HG02678 (cell line): ENCODE measurements around the gene CTAGE4.
"Not testable (repeated sequence)": the region's sequence is repeated elsewhere in the genome, so short reads cannot be mapped to it uniquely, and the experiment has no call there.

Experiments
- ATAC-seq: cut with Tn5 transposase; IDR thresholded peaks from one replicate; pipeline ENCODE4 v1.9.1; 2021; ENCODE audit warnings: mild to moderate bottlenecking, moderate library complexity; ENCODE audit not compliant: unreplicated experiment

Gene CTAGE4

DNA sequence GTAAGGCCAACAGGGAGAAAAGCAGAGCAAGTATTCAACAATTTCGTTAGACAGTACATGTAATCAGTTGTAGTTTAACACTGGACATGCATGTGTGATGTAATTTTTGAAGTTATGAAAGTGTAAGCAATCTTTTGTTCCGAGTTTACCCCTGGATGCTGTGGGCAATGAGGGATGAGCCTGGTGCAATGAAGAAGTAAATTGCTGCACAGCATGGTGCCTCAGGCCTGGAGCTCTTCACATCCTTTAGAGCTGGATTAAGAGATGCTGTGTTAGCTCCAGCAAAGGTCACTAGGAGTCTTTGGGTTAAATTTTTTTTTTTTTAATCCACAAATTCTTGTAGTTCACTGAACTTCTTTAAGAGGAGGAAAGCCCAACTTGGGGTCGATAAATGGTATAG, 19.8 kb downstream of the CTAGE4 start:
- ATAC-seq = not testable (repeated sequence)

DNA sequence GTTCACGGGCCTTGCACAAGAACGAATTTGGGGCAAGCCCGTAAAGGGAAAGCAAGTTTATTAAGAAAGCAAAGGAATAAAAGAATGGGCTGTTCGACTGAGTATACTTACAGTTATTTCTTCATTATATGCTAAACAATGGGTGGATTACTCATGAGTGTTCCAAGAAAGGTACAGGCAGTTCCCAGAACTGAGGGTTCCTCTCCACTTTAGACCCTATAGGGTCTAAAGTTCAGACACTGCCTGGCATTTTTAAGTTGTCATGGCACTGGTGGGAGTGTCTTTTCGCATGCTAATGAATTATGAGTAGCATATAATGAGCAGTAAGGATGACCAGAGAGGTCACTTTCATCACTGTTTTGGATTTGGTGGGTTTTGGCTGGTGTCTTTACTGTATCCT, 22.0 kb downstream of the CTAGE4 start:
- ATAC-seq = not testable (repeated sequence)

DNA sequence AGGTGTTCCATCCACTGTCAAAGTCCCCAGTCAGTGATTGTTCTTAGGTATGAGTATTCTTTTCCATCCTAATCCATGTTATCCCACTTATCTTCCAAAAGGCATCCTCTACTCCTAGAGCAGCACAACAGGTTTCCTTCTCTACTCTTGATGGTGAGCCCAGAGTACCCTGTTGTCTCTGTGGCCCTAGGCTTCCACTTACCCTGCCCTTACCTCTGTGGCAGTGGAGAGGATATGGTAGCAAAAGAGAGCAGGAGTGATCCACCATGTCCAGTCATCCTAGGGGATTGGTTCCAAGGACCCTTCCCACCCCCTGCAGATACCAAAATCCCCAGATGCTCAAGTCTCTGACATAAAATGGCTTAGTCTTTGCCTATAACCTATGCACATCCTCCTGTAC, 33.9 kb downstream of the CTAGE4 start:
- ATAC-seq = not testable (repeated sequence)

DNA sequence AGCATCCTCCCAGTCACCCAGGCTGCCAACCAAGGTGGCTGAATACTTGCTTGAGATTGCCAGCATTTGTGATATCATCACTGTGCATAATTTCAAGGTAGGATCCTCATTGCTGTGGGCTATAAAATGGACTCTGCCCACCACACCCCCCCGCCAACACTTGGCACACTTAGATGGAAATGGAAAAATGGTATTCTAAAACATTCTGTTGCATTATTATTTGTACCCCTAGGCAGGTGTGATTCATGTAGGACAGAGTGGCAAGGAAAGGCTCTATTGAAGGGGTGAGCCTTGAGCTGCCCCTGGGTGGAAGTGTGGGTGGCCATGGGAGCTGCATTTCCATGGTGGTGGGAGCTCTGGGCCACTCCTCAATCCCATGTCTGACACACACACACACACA, 35.3 kb downstream of the CTAGE4 start:
- not testable (repeated sequence) for ATAC-seq

DNA sequence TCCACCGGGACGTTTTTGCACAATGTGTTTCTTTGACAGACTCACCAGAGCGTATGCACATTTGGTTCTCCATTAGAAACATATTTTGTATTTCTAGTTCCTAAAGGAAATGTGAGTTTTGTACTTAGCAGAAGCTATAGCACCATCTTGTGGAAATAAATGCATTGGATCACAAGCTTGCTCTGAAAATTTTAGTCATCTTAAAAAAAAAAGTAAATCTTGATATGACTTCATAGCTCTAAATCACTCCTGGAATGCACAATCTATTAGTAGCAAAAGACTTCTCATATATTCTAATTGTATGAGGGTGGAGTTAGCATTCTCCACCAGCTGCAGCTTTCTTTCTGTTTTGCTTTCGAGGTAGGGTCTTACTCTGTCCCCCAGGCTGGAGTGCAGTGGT, 35.9 kb downstream of the CTAGE4 start:
- peak; percentile 60 for ATAC-seq

DNA sequence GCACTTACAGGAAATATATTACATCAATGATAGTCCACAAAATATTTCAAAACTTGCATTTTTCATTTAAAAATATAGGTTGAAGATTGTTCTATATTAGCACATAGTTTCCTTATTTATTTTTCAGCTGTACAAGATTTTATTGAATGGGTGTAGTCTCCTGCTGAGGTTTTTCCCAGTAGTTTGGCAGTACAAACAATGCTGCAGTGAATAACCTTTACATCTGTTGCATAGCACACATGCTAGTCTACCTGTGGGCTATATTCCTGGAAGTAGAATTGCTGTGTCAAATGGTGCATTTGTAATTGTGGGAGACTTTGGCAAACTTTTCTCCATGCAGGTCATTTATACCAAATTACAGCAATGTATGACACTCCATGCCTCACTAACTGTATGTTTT, 37.3 kb downstream of the CTAGE4 start:
- not testable (repeated sequence) for ATAC-seq

DNA sequence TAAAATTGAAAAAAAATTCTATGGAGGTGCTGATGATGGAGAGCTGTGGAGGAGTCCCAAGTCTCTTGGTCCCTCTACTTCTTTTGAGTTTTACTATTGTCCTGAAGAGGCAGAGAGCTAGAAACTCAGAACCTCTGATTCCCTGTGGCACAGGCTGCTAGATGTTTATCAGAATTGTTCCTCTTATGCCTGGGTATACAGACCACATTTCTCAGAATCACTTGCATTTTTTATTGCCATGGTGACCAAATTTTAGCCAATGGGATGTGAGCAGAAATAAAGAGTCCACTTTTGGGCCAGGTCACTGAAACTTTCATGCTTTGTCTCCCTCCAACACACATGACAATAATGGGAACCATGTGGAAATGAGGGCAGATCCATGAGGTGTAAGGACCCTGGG, 40.4 kb downstream of the CTAGE4 start:
- not testable (repeated sequence) for ATAC-seq

DNA sequence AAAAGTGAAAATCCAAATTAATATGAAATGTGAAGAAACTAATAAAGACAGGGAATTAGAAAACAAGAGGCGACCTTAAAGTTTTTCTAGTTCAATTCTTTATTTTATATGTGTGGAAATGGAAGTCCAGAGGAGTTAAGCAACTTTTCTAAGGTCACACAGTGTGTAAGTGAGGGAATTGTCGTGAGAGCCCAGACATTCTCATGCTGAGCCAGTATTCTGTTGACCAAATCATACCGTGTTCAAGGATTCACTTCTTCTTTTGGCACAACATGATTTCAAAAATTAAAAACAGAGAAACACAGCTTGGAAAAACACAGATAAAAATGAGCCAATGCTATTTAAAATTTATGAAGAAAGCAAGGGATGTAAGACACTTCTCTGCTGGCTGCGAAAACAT, 43.6 kb downstream of the CTAGE4 start:
- not testable (repeated sequence) for ATAC-seq

DNA sequence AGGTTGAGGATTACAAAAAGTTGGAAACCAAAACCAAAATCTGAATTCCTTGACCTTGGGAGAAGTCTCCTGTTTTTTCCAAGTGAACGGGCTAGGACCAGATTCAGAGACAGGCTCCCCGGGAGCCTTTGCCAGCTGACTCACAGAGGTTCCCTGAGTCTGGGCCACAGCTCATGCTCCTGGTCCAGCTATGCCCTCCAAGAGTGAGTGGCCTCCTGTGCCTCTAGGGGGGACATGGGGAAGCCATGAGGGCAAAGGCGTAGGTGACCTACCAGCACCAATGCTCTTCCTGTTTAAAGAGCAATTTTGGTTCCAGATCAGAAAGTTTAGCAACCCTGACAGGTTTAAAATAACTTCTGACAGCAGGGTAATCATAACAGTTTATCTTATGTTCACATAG, 45.5 kb downstream of the CTAGE4 start:
- not testable (repeated sequence) for ATAC-seq

DNA sequence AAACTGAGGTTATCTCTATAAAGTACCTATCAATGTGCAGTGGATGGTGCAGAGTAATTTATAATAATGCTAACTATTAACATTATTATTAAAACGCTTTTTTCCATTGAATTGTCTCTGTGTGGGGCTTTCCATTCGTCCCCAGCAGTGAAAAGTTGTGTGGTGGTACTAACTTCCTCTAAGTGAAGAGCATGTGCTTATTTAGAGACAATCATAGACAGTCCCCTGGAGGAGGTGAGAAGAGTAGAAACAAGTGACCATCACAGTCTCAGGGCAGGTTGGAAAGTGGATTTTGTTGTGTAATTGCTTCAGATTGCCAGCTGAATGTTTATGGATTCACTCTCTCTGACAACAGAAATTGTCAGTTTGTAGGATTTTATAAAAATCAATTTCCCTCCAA, 47.8 kb downstream of the CTAGE4 start:
- not testable (repeated sequence) for ATAC-seq

DNA sequence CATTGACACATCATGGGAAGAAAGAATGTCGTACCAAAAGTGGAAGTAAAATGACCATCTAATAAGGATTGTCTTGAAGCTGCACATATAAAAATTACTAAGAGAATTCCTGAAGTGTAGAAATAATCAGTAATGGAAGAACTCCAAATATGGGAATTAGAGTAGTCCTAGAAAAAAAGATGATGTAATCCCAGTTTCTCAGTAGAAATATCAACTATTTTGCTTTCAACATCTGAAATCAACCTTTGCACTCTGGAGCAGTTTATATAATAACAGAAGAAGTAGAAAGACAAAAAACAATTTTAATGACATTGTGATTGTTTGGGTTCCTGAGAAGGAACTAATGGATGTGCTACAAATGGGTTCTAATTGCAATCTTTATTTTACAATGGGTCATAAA, 49.8 kb downstream of the CTAGE4 start:
- not testable (repeated sequence) for ATAC-seq
